Sciatic nerve (tissue), 2 donors: Measurements from ENCODE around the gene GLMN. TPM values are rescaled to one million over a fixed set of nuclear protein-coding genes. Genes with fewer than 3 reads are reported as not detected.

Experiments
- ATAC-seq: fragments of 200-7000 bp; cut with Tn5 transposase; one replicate; pipeline ENCODE4 v1.9.1; 2020; ENCODE audit warnings: mild to moderate bottlenecking, moderate library complexity
- DNase-seq: peaks from one replicate; pipeline ENCODE4 v3.0.0-alpha.2; 2020; ENCODE audit warnings: low spot score
- intact Hi-C: fragments of 100-400 bp; cut with DNase I; formaldehyde crosslinking; loops from one replicate; pipeline ENCODE4 v1.14.2; 2022
- total RNA-seq: library from RNA; stranded (reverse); fragmentation: NEBNext Ultra II Directional; extraction: Animal tissue kit (Norgen Biotek cat#: 25700); gene quantifications from one replicate; pipeline ENCODE4 v1.2.1, GENCODE V29; 2021
- donor health status: DM: no; HTN: no; CAD: no.
- donor health status: DM: no; HTN: no; CAD: no.

Gene GLMN
- total RNA-seq, 1 donor from 2014 or later, result 13.8 TPM

- no peak for ATAC-seq
- DNase-seq, result no peak
- intact Hi-C loops, result no loop called here
These were observed 81.1 kb downstream of the GLMN start, which contains the start of gene C1orf146 for GRCh38 chr1:92217721-92218120. Gene C1orf146, plus strand, starts transcription at chr1:92217915. Its CDS starts 13,506 bp downstream, at chr1:92231421.

- DNase-seq (no peak), ATAC-seq (no peak)
- intact Hi-C loops, result no loop called here
These were observed 87.6 kb downstream of the GLMN start for GRCh38 chr1:92211166-92211565.

GRCh38 chr1:92210701-92211100, 88.1 kb downstream of the GLMN start:
- ATAC-seq, result no peak
- no peak for DNase-seq
- intact Hi-C loops, result no loop called here

GRCh38 chr1:92203105-92203504, 95.7 kb downstream of the GLMN start:
- ATAC-seq (no peak), DNase-seq (no peak)
- intact Hi-C loops, result no loop called here

GRCh38 chr1:92201973-92202372, 96.8 kb downstream of the GLMN start:
- DNase-seq (no peak), ATAC-seq (no peak)
- intact Hi-C loops, result no loop called here

Other genes with a start within 250 kb of the GLMN start
- not detected for gene SETSIP, start 223.6 kb downstream of the GLMN start, total RNA-seq
- 14.9 TPM for gene BTBD8, start 218.6 kb downstream of the GLMN start, total RNA-seq
- gene C1orf146, start 81.1 kb downstream of the GLMN start, total RNA-seq, result not detected
- 40.7 TPM for gene RPAP2, start 72 bp upstream of the GLMN start, total RNA-seq
- gene GFI1, start 187.9 kb upstream of the GLMN start, total RNA-seq, result 0.85 TPM